Bronchial epithelial cell (primary cell): Measurements from ENCODE around the gene DGKD. TPM values are rescaled to one million over a fixed set of nuclear protein-coding genes. Genes with fewer than 3 reads are reported as not detected.

ENCODE experiments used
- DNase-seq: peaks from one replicate; pipeline ENCODE4 v3.0.0-alpha.2; 2010; ENCODE audit warnings: low read depth
- FAIRE-seq: peaks from 2 replicates; lab custom pipeline; 2011; peaks lifted over from hg19 to GRCh38; lab: Jason Lieb, UNC
- H3K27me3 ChIP-seq: 2 replicates; pipeline ENCODE4 v1.5.1; 2011; ENCODE audit warnings: low read length; ENCODE audit not compliant: control insufficient read depth, insufficient read depth
- H3K36me3 ChIP-seq: 2 replicates; pipeline ENCODE4 v1.5.1; 2011; ENCODE audit warnings: low read length; ENCODE audit not compliant: control insufficient read depth, insufficient read depth
- H3K4me3 ChIP-seq: 2 replicates; pipeline ENCODE4 v1.5.1; 2011; ENCODE audit warnings: mild to moderate bottlenecking, low read depth, low read length, control low read depth
- CTCF ChIP-seq: IDR thresholded peaks from 2 replicates; pipeline ENCODE4 v1.5.1; 2011; ENCODE audit warnings: mild to moderate bottlenecking, moderate library complexity, low read length, control low read depth, inconsistent platforms; ENCODE audit not compliant: insufficient read depth, severe bottlenecking
- total RNA-seq: library from RNA; depleted of rRNA; stranded (reverse); fragments of >200 nt; gene quantifications from 2 replicates; pipeline ENCODE4 v1.2.1, GENCODE V29; 2014

The DGKD gene
- total RNA-seq, 1 donor from 2014 or later, result 14.5 TPM

GRCh38 chr2:233456934-233457333, 102.6 kb downstream of the DGKD start:
- no peak overlapping the region for H3K4me3 ChIP-seq
- FAIRE-seq (no peak), DNase-seq (no peak)
- no peak for TF ChIP-seq CTCF
- H3K27me3 ChIP-seq, result no peaks in the 10 kb centered on the region
- peaks cover 7% of the 10 kb centered on the region for H3K36me3 ChIP-seq

GRCh38 chr2:233457356-233457755, 103.1 kb downstream of the DGKD start:
- Histone ChIP-seq H3K27me3 (no peaks in the 10 kb centered on the region), H3K36me3 (peaks cover 5% of the 10 kb centered on the region), H3K4me3 (no peak overlapping the region)
- TF ChIP-seq CTCF, result no peak
- FAIRE-seq (no peak), DNase-seq (no peak)

- Histone ChIP-seq H3K4me3 (no peak overlapping the region), H3K36me3 (peaks cover 1% of the 10 kb centered on the region), H3K27me3 (no peaks in the 10 kb centered on the region)
- TF ChIP-seq CTCF, result no peak
- no peak for DNase-seq
- no peak for FAIRE-seq
Observed at GRCh38 chr2:233458031-233458610, 103.8 kb downstream of the DGKD start.

- TF ChIP-seq CTCF, result no peak
- Histone ChIP-seq H3K36me3 (peaks cover 1% of the 10 kb centered on the region), H3K4me3 (no peak overlapping the region), H3K27me3 (no peaks in the 10 kb centered on the region)
- DNase-seq (no peak), FAIRE-seq (no peak)
Observed at GRCh38 chr2:233458826-233459225, 104.5 kb downstream of the DGKD start.

GRCh38 chr2:233459426-233459825, 105.1 kb downstream of the DGKD start:
- FAIRE-seq, result no peak
- no peak for TF ChIP-seq CTCF
- Histone ChIP-seq H3K27me3 (no peaks in the 10 kb centered on the region), H3K4me3 (no peak overlapping the region), H3K36me3 (no peaks in the 10 kb centered on the region)
- DNase-seq, result no peak
